ENCODE data around the gene HIPK3.
A peak's percentile ranks its signal among the peaks of the same experiment; 100 is the strongest.
"Not testable (repeated sequence)": the region's sequence is repeated elsewhere in the genome, so short reads cannot be mapped to it uniquely, and the experiment has no call there.

HIPK3 gene

GRCh38 chr11:33358150-33358831 lies 101.1 kb downstream of the HIPK3 start:
- DNase-seq (ENCODE audit: low read depth): no peak
- TF ChIP-seq CTCF (IDR thresholded peaks at IDR 0.05; ENCODE audit: low read depth, low read length, missing control alignments): no peak

GRCh38 chr11:33360642-33361041 lies 103.5 kb downstream of the HIPK3 start:
- no peak for DNase-seq (ENCODE audit: low read depth)
- no peak for TF ChIP-seq CTCF (IDR thresholded peaks at IDR 0.05; ENCODE audit: low read depth, low read length, missing control alignments)
- no peak overlapping the region for H3K4me3 ChIP-seq (ENCODE audit: low read depth, low read length)

More at GRCh38 chr11:33358150-33358831, 101.1 kb downstream of the HIPK3 start:
- H3K4me3 ChIP-seq (ENCODE audit: low read depth, low read length): no peak overlapping the region

GRCh38 chr11:33362051-33362910 lies 105.1 kb downstream of the HIPK3 start:
- no peak overlapping the region for H3K4me3 ChIP-seq (ENCODE audit: low read depth, low read length)
- DNase-seq (ENCODE audit: low read depth): no peak
- TF ChIP-seq CTCF (IDR thresholded peaks at IDR 0.05; ENCODE audit: low read depth, low read length, missing control alignments): peak; percentile 36

- no peak for TF ChIP-seq CTCF (IDR thresholded peaks at IDR 0.05; ENCODE audit: low read depth, low read length, missing control alignments)
- H3K4me3 ChIP-seq (ENCODE audit: low read depth, low read length): no peak overlapping the region
These were observed 109.7 kb downstream of the HIPK3 start for GRCh38 chr11:33366918-33367317.

GRCh38 chr11:33368475-33368874 lies 111.3 kb downstream of the HIPK3 start:
- not testable (repeated sequence) for DNase-seq (ENCODE audit: low read depth); H3K4me3 ChIP-seq (ENCODE audit: low read depth, low read length)

More at GRCh38 chr11:33366918-33367317, 109.7 kb downstream of the HIPK3 start:
- no peak for DNase-seq (ENCODE audit: low read depth)

GRCh38 chr11:33368931-33369330 lies 111.8 kb downstream of the HIPK3 start:
- no peak for DNase-seq (ENCODE audit: low read depth)
- no peak for TF ChIP-seq CTCF (IDR thresholded peaks at IDR 0.05; ENCODE audit: low read depth, low read length, missing control alignments)
- H3K4me3 ChIP-seq (ENCODE audit: low read depth, low read length): no peak overlapping the region

- H3K4me3 ChIP-seq (ENCODE audit: low read depth, low read length): no peak overlapping the region
- TF ChIP-seq CTCF (IDR thresholded peaks at IDR 0.05; ENCODE audit: low read depth, low read length, missing control alignments): no peak
- no peak for DNase-seq (ENCODE audit: low read depth)
These were observed 116.5 kb downstream of the HIPK3 start for GRCh38 chr11:33373636-33374035.

Measured in GM12864 (cell line).